GM10266 (cell line): ENCODE measurements around the gene GPR153.

Experiments used
- DNase-seq: peaks from one replicate; pipeline ENCODE4 v3.0.0; 2012; ENCODE audit errors: extremely low spot score
- CTCF ChIP-seq: IDR thresholded peaks from 2 replicates; pipeline ENCODE4 v1.5.1; 2012; ENCODE audit warnings: mild to moderate bottlenecking, low read depth; ENCODE audit not compliant: control insufficient read depth, insufficient read depth; ENCODE audit errors: missing control alignments

The GPR153 gene

GRCh38 chr1:6210591-6211355, 50.1 kb downstream of the GPR153 start:
- no peak for TF ChIP-seq CTCF

GRCh38 chr1:6209661-6210580, 51.0 kb downstream of the GPR153 start:
- TF ChIP-seq CTCF = no peak
- peak; percentile 51 for DNase-seq

More at GRCh38 chr1:6210591-6211355, 50.1 kb downstream of the GPR153 start:
- DNase-seq = no peak

GRCh38 chr1:6208723-6209660, 51.9 kb downstream of the GPR153 start:
- peak; percentile 81 for DNase-seq
- peak; percentile 68 for TF ChIP-seq CTCF

- no peak for DNase-seq
- TF ChIP-seq CTCF = no peak
Observed at GRCh38 chr1:6207921-6208320, 53.0 kb downstream of the GPR153 start.

GRCh38 chr1:6207075-6207885, 53.6 kb downstream of the GPR153 start:
- DNase-seq = peak; percentile 45
- no peak for TF ChIP-seq CTCF

- DNase-seq = no peak
- TF ChIP-seq CTCF = no peak
Observed at GRCh38 chr1:6206520-6206855, 54.4 kb downstream of the GPR153 start.
